HG03378 (cell line): ENCODE data around the gene SND1.
"Not testable (repeated sequence)": the region's sequence is repeated elsewhere in the genome, so short reads cannot be mapped to it uniquely, and the experiment has no call there.

Experiments used
- ATAC-seq: cut with Tn5 transposase; IDR thresholded peaks from one replicate; pipeline ENCODE4 v1.9.1; 2021; ENCODE audit warnings: mild to moderate bottlenecking, moderate library complexity; ENCODE audit not compliant: unreplicated experiment

Gene SND1

GRCh38 chr7:127822822-127823508 is 171.0 kb downstream of the SND1 start:
- no peak for ATAC-seq

GRCh38 chr7:127824682-127825081 is 172.7 kb downstream of the SND1 start:
- no peak for ATAC-seq

GRCh38 chr7:127828843-127829500 is 177.0 kb downstream of the SND1 start:
- ATAC-seq, result no peak

GRCh38 chr7:127831318-127832219 is 179.6 kb downstream of the SND1 start:
- ATAC-seq, result no peak

GRCh38 chr7:127832592-127832991 is 180.6 kb downstream of the SND1 start:
- ATAC-seq, result no peak

- ATAC-seq, result no peak
These were observed 181.6 kb downstream of the SND1 start for GRCh38 chr7:127833641-127834040.

GRCh38 chr7:127835679-127836078 is 183.7 kb downstream of the SND1 start:
- ATAC-seq, result no peak

GRCh38 chr7:127837816-127838410 is 185.9 kb downstream of the SND1 start:
- not testable (repeated sequence) for ATAC-seq

GRCh38 chr7:127838816-127839415 is 186.9 kb downstream of the SND1 start:
- ATAC-seq, result no peak

GRCh38 chr7:127840226-127840951 is 188.4 kb downstream of the SND1 start:
- ATAC-seq, result no peak

GRCh38 chr7:127844165-127844564 is 192.2 kb downstream of the SND1 start:
- no peak for ATAC-seq

GRCh38 chr7:127844707-127845331 is 192.8 kb downstream of the SND1 start:
- no peak for ATAC-seq

GRCh38 chr7:127845522-127846214 is 193.7 kb downstream of the SND1 start:
- ATAC-seq, result no peak

- no peak for ATAC-seq
These were observed 195.6 kb downstream of the SND1 start for GRCh38 chr7:127847641-127848040.

GRCh38 chr7:127848241-127848640 is 196.2 kb downstream of the SND1 start:
- no peak for ATAC-seq

GRCh38 chr7:127850195-127850594 is 198.2 kb downstream of the SND1 start:
- ATAC-seq, result no peak

GRCh38 chr7:127854383-127854782 is 202.4 kb downstream of the SND1 start:
- no peak for ATAC-seq

GRCh38 chr7:127857464-127857841 is 205.5 kb downstream of the SND1 start:
- ATAC-seq, result no peak
